SK-N-SH (cell line): ENCODE measurements around the gene TRPV6. TPM values are rescaled to one million over a fixed set of nuclear protein-coding genes. Genes with fewer than 3 reads are reported as not detected.

Experiments used
- CTCF ChIA-PET: fragments of 300-600, 350-600 bp; formaldehyde crosslinking; extraction: SDS; loops from one replicate; lab custom pipeline; 2021; lab: Yijun Ruan, JAX
- POLR2A ChIA-PET: fragments of 350-600 bp; sonication (Branson Sonifier 250); formaldehyde crosslinking; extraction: SDS; loops from one replicate; lab custom pipeline; 2020; ENCODE audit warnings: antibody characterized with exemption, inconsistent platforms; lab: Yijun Ruan, JAX
- DNase-seq: peaks from one replicate; pipeline ENCODE4 v3.0.0; 2012
- H2AFZ ChIP-seq: fragments of 200-600 bp; sonication (generic); 2 replicates; pipeline ENCODE4 v1.8.1; 2016; ENCODE audit warnings: antibody characterized with exemption, mild to moderate bottlenecking, low read depth
- H3F3A ChIP-seq: fragments of 200-600 bp; sonication (generic); replicated peaks from 2 replicates; pipeline ENCODE3; 2016; ENCODE audit warnings: antibody characterized with exemption, mild to moderate bottlenecking; ENCODE audit not compliant: insufficient read depth
- H3K27ac ChIP-seq, 2 experiments: fragments of 200-500 bp in 1 of 2; fragments of 200-600 bp in 1 of 2; sonication (Bioruptor generic) in 1 of 2; sonication (generic), shearing (Covaris generic) in 1 of 2; 2 replicates each; pipeline versions ENCODE4 v1.5.1 to v1.6.1; 2014 to 2016; ENCODE audit warnings: low read depth in 2 of 2, inconsistent platforms in 1 of 2, low read length in 1 of 2, mild to moderate bottlenecking in 1 of 2, mixed read lengths in 1 of 2
- H3K27me3 ChIP-seq: fragments of 200-600 bp; sonication (generic), shearing (Covaris generic); 2 replicates; pipeline ENCODE4 v1.6.1; 2016; ENCODE audit warnings: mixed run types; ENCODE audit not compliant: insufficient read depth
- H3K36me3 ChIP-seq, 2 experiments: fragments of 200-500 bp in 1 of 2; fragments of 200-600 bp in 1 of 2; sonication (Bioruptor generic) in 1 of 2; sonication (generic) in 1 of 2; replicated peaks in 1 of 2; 2 replicates each; pipeline versions ENCODE3 to v1.5.1; 2014 to 2016; ENCODE audit warnings: low read length in 1 of 2, mild to moderate bottlenecking in 1 of 2; ENCODE audit not compliant: insufficient read depth in 2 of 2, control insufficient read depth in 1 of 2
- H3K4me1 ChIP-seq, 2 experiments: fragments of 200-500 bp in 1 of 2; fragments of 200-600 bp in 1 of 2; sonication (Bioruptor generic) in 1 of 2; sonication (generic), shearing (Covaris generic) in 1 of 2; 2 replicates each; pipeline versions ENCODE4 v1.5.1 to v1.6.1; 2014 to 2016; ENCODE audit warnings: low read depth in 1 of 2, low read length in 1 of 2, mixed run types in 1 of 2; ENCODE audit not compliant: insufficient read depth in 2 of 2, control insufficient read depth in 1 of 2
- H3K4me2 ChIP-seq: fragments of 200-600 bp; sonication (generic), shearing (Covaris generic); 2 replicates; pipeline ENCODE4 v1.6.1; 2017; ENCODE audit warnings: mixed run types
- H3K4me3 ChIP-seq, 2 experiments: fragments of 200-500 bp in 1 of 2; fragments of 200-600 bp in 1 of 2; sonication (Bioruptor generic) in 1 of 2; sonication (generic), shearing (Covaris generic) in 1 of 2; 2 replicates each; pipeline versions ENCODE4 v1.5.1 to v1.8.1; 2014 to 2016; ENCODE audit warnings: low read depth in 2 of 2, inconsistent platforms in 1 of 2, low read length in 1 of 2, mild to moderate bottlenecking in 1 of 2, mixed read lengths in 1 of 2, moderate library complexity in 1 of 2
- H3K79me2 ChIP-seq: fragments of 200-600 bp; sonication (generic); 2 replicates; pipeline ENCODE4 v1.8.1; 2017; ENCODE audit warnings: mild to moderate bottlenecking; ENCODE audit not compliant: insufficient read depth
- H3K9ac ChIP-seq: fragments of 200-600 bp; sonication (generic); 2 replicates; pipeline ENCODE4 v1.6.1; 2017; ENCODE audit warnings: mixed run types
- H3K9me2 ChIP-seq: fragments of 200-600 bp; sonication (generic); 2 replicates; pipeline ENCODE4 v1.6.1; 2017; ENCODE audit warnings: mixed run types
- H3K9me3 ChIP-seq: fragments of 200-600 bp; sonication (generic); 2 replicates; pipeline ENCODE4 v1.6.1; 2017; ENCODE audit warnings: mixed run types, mild to moderate bottlenecking, moderate library complexity
- H4K20me1 ChIP-seq: fragments of 200-600 bp; sonication (generic); 2 replicates; pipeline ENCODE4 v1.6.1; 2017; ENCODE audit warnings: mild to moderate bottlenecking, mixed run types; ENCODE audit not compliant: insufficient read depth
- CTCF ChIP-seq: fragments of 200-600 bp; sonication (generic); IDR thresholded peaks from 2 replicates; pipeline ENCODE4 v1.6.1; 2017; ENCODE audit warnings: antibody characterized with exemption, mild to moderate bottlenecking, moderate library complexity
- ELF1 ChIP-seq: IDR thresholded peaks from 2 replicates; pipeline ENCODE4 v1.4.0; 2012
- FOSL2 ChIP-seq: IDR thresholded peaks from 2 replicates; pipeline ENCODE4 v1.4.0; 2012; ENCODE audit warnings: low read depth, mild to moderate bottlenecking, moderate library complexity, borderline replicate concordance
- FOXM1 ChIP-seq: IDR thresholded peaks from 2 replicates; pipeline ENCODE4 v1.4.0; 2012; ENCODE audit warnings: low read depth, mild to moderate bottlenecking
- IRF3 ChIP-seq: fragments of 150-350 bp; IDR thresholded peaks from 2 replicates; pipeline ENCODE4 v1.6.1; 2016; ENCODE audit warnings: mild to moderate bottlenecking, low read depth, low read length
- MEF2A ChIP-seq: IDR thresholded peaks from 2 replicates; pipeline ENCODE4 v1.4.0; 2012; ENCODE audit warnings: low read depth, borderline replicate concordance
- NFIC ChIP-seq: IDR thresholded peaks from 2 replicates; pipeline ENCODE4 v1.4.0; 2012; ENCODE audit warnings: borderline replicate concordance
- PBX3 ChIP-seq: IDR thresholded peaks from 2 replicates; pipeline ENCODE4; 2012
- RAD21 ChIP-seq: IDR thresholded peaks from 2 replicates; pipeline ENCODE4 v1.6.1; 2012; ENCODE audit warnings: mild to moderate bottlenecking, low read length
- TAF1 ChIP-seq: IDR thresholded peaks from 2 replicates; pipeline ENCODE4 v1.6.1; 2012; ENCODE audit warnings: low read depth, mild to moderate bottlenecking, low read length, moderate library complexity, borderline replicate concordance
- WGBS: methylation state at CpG from one replicate; pipeline ENCODE4 v1.1.6; 2017; ENCODE audit warnings: low lambda C conversion rate; 5-methylcytosine and 5-hydroxymethylcytosine counted together
- polyA plus RNA-seq, 3 experiments: library from polyadenylated mRNA; depleted of rRNA; stranded (reverse); fragments of >200 nt; gene quantifications; 2 replicates each; pipeline ENCODE4 v1.2.3, GENCODE V29; 2012

The TRPV6 gene
- polyA plus RNA-seq, 1 of the 3 experiments (the other 2 are of a cell fraction) = not detected

GRCh38 chr7:142847353-142847752 lies 38.2 kb downstream of the TRPV6 start:
- Histone ChIP-seq H3K4me3 (no peak overlapping the region), H3K79me2 (no peaks in the 10 kb centered on the region), H3K4me1 (no peaks in the 10 kb centered on the region), H4K20me1 (no peaks in the 10 kb centered on the region), H3K4me2 (no peak overlapping the region), H3K9me2 (no peaks in the 10 kb centered on the region), H3K36me3 (no peaks in the 10 kb centered on the region), H3F3A (no peaks in the 10 kb centered on the region), H3K27ac (no peak overlapping the region), H3K27me3 (peaks cover 33% of the 10 kb centered on the region; the same call in 1 of the 2 replicates), H3K9ac (no peak overlapping the region), H2AFZ (no peak overlapping the region), H3K9me3 (no peaks in the 10 kb centered on the region)
- TF ChIP-seq FOXM1 = no peak
- TF ChIP-seq NFIC = no peak
- TF ChIP-seq FOSL2 = 0 out of 2 replicates have a peak, but pooled peaks have one; percentile 10
- no peak for TF ChIP-seq CTCF
- TF ChIP-seq IRF3 = no peak
- ChIA-PET CTCF (interaction anchor here (2.1 kb wide), 1 partner anchor 19 kb away, joined by 5 read pairs; no protein-coding TSS in a partner anchor), POLR2A (no interaction called here)
- 32% methylated on average over 2 of the region's 2 CpGs for WGBS
- DNase-seq = no peak

GRCh38 chr7:142842251-142842766 lies 43.2 kb downstream of the TRPV6 start:
- no peak for TF ChIP-seq RAD21
- no peak for TF ChIP-seq ELF1
- TF ChIP-seq TAF1 = no peak
- TF ChIP-seq PBX3 = no peak
- no peak for TF ChIP-seq MEF2A
- DNase-seq = no peak

More at GRCh38 chr7:142842251-142842766, 43.2 kb downstream of the TRPV6 start:
- H3K79me2 ChIP-seq = no peaks in the 10 kb centered on the region
- H3K4me2 ChIP-seq = no peak overlapping the region
- H3K36me3 ChIP-seq = no peaks in the 10 kb centered on the region
- no peaks in the 10 kb centered on the region for H3K9me2 ChIP-seq
- H3K27me3 ChIP-seq = no peaks in the 10 kb centered on the region
- no peaks in the 10 kb centered on the region for H3K9me3 ChIP-seq
- H3K4me3 ChIP-seq = no peak overlapping the region
- no peak overlapping the region for H2AFZ ChIP-seq
- ChIA-PET CTCF (interaction anchor here (0.9 to 2.3 kb wide), 7 partner anchors 12 to 373 kb away, joined by 3 to 10 read pairs (median 5); partner anchors contain the start of gene EPHB6), POLR2A (no interaction called here)
- no peaks in the 10 kb centered on the region for H3K4me1 ChIP-seq
- 13% methylated on average over 1 of the region's 1 CpG for WGBS
- no peaks in the 10 kb centered on the region for H4K20me1 ChIP-seq
- H3K27ac ChIP-seq = no peak overlapping the region
- no peaks in the 10 kb centered on the region for H3F3A ChIP-seq
- H3K9ac ChIP-seq = no peak overlapping the region
